K562 (cell line): ENCODE measurements around the gene EFCC1. TPM values are rescaled to one million over a fixed set of nuclear protein-coding genes. Genes with fewer than 3 reads are reported as not detected.

Experiments used
- ATAC-seq: fragments of 200-7000 bp; cut with Tn5 transposase; 3 replicates; pipeline ENCODE4 v1.9.1; 2020; ENCODE audit warnings: moderate library complexity
- BruUV-seq: library from RNA; stranded (reverse); fragments of 400-500 nt; replicated peaks from 2 replicates; lab custom pipeline; 2021; lab: Mats Ljungman, UMichigan
- CTCF ChIA-PET: fragments of 300-600 bp; formaldehyde crosslinking; extraction: SDS; loops from one replicate; lab custom pipeline; 2021; ENCODE audit warnings: low intra/inter-chr PET ratio; lab: Yijun Ruan, JAX
- POLR2A ChIA-PET: fragments of 300-600, 350-650 bp; sonication (Branson Sonifier 250); formaldehyde crosslinking; extraction: SDS; loops from one replicate; lab custom pipeline; 2021; ENCODE audit warnings: antibody characterized with exemption, inconsistent platforms; lab: Yijun Ruan, JAX
- DNase-seq, 4 experiments: peaks; one replicate each; pipeline versions ENCODE4 v3.0.0 to v3.0.0-alpha.2; 2011 to 2018; ENCODE audit warnings: low spot score in 3 of 4, mixed read lengths in 3 of 4; ENCODE audit errors: extremely low read depth in 1 of 4
- FAIRE-seq: peaks from 2 replicates; lab custom pipeline; 2011; peaks lifted over from hg19 to GRCh38; lab: Jason Lieb, UNC
- H2AFZ ChIP-seq: 2 replicates; pipeline ENCODE4 v1.6.0; 2011; ENCODE audit warnings: low read depth, low read length, control low read depth, inconsistent platforms
- H3K27ac ChIP-seq: fragments of 200-600 bp; 3 replicates; pipeline ENCODE4 v1.8.0; 2011; ENCODE audit warnings: low read depth, mild to moderate bottlenecking, control low read depth, inconsistent platforms, low read length, moderate library complexity, mixed read lengths; ENCODE audit errors: extremely low read depth
- H3K27me3 ChIP-seq, 2 experiments: fragments of 300-600 bp in 1 of 2; 2 replicates in 1 of 2; 3 replicates in 1 of 2; pipeline versions ENCODE4 v1.6.0 to v1.8.0; 2011; ENCODE audit warnings: inconsistent platforms in 2 of 2, low read length in 2 of 2, mild to moderate bottlenecking in 1 of 2, mixed read lengths in 1 of 2, moderate library complexity in 1 of 2; ENCODE audit not compliant: control insufficient read depth in 2 of 2, insufficient read depth in 2 of 2
- H3K36me3 ChIP-seq: fragments of 300-600 bp; 3 replicates; pipeline ENCODE4 v1.8.0; 2011; ENCODE audit warnings: mild to moderate bottlenecking, low read length, inconsistent platforms; ENCODE audit not compliant: control insufficient read depth, insufficient read depth
- H3K4me1 ChIP-seq, 2 experiments: fragments of 200-600 bp in 1 of 2; replicated peaks in 1 of 2; 2 replicates in 1 of 2; 3 replicates in 1 of 2; pipeline versions ENCODE4 v1.5.1 to v1.8.0; 2011; ENCODE audit warnings: inconsistent platforms in 2 of 2, low read length in 2 of 2, mild to moderate bottlenecking in 1 of 2, mixed read lengths in 1 of 2, moderate library complexity in 1 of 2; ENCODE audit not compliant: control insufficient read depth in 2 of 2, insufficient read depth in 2 of 2
- H3K4me2 ChIP-seq: 2 replicates; pipeline ENCODE4 v1.6.1; 2011; ENCODE audit warnings: low read length, control low read depth, inconsistent platforms, mixed read lengths; ENCODE audit not compliant: insufficient read depth
- H3K4me3 ChIP-seq: fragments of 200-600 bp; sonication (generic), shearing (Covaris generic); 2 replicates; pipeline ENCODE4 v1.5.1; 2016; ENCODE audit warnings: control low read depth, inconsistent platforms
- H3K79me2 ChIP-seq: fragments of 200-600 bp; 3 replicates; pipeline ENCODE4 v1.8.0; 2011; ENCODE audit warnings: low read length, inconsistent platforms; ENCODE audit not compliant: control insufficient read depth, insufficient read depth
- H3K9ac ChIP-seq, 2 experiments: 2 replicates each; pipeline versions ENCODE4 v1.6.0 to v1.6.1; 2011; ENCODE audit warnings: low read depth in 2 of 2, low read length in 2 of 2, control low read depth in 1 of 2, inconsistent platforms in 1 of 2, mild to moderate bottlenecking in 1 of 2, mixed read lengths in 1 of 2; ENCODE audit not compliant: insufficient read depth in 1 of 2
- H3K9me1 ChIP-seq: one replicate; pipeline ENCODE4 v1.6.0; 2011; ENCODE audit warnings: inconsistent platforms, mild to moderate bottlenecking, low read length, moderate library complexity; ENCODE audit not compliant: control insufficient read depth, insufficient read depth
- H3K9me3 ChIP-seq: replicated peaks from 2 replicates; pipeline ENCODE4 v1.5.1; 2011; ENCODE audit warnings: low read depth, low read length, inconsistent platforms; ENCODE audit not compliant: control insufficient read depth, insufficient read depth
- H4K20me1 ChIP-seq: replicated peaks from 2 replicates; pipeline ENCODE4 v1.6.1; 2011; ENCODE audit warnings: low read length, inconsistent platforms, mixed read lengths; ENCODE audit not compliant: control insufficient read depth, insufficient read depth
- BRD4 ChIP-seq: fragments of 200-600 bp; sonication (generic); IDR thresholded peaks from 2 replicates; pipeline ENCODE4 v1.6.1; 2017; ENCODE audit warnings: inconsistent platforms
- HIVEP1 ChIP-seq: fragments of 250-450 bp; sonication (Bioruptor Pico); IDR thresholded peaks from 2 replicates; pipeline ENCODE4 v1.4.0; 2020; ENCODE audit warnings: mild to moderate bottlenecking
- HOXB6 ChIP-seq: fragments of 250-450 bp; sonication (Bioruptor Pico); IDR thresholded peaks from 2 replicates; pipeline ENCODE4 v1.5.1; 2022; ENCODE audit warnings: mild to moderate bottlenecking, borderline replicate concordance
- NFIX ChIP-seq: fragments of 250-450 bp; sonication (Bioruptor Pico); IDR thresholded peaks from 2 replicates; pipeline ENCODE4 v1.4.0; 2020; ENCODE audit warnings: low read depth, mild to moderate bottlenecking, moderate library complexity
- POLR2A ChIP-seq: fragments of 450-650 bp; conservative IDR thresholded peaks from 2 replicates; pipeline ENCODE4 v1.6.1; 2016
- PPARD ChIP-seq: fragments of 250-450 bp; sonication (Bioruptor Pico); IDR thresholded peaks from 2 replicates; pipeline ENCODE4 v1.8.0; 2022; ENCODE audit warnings: inconsistent platforms, mild to moderate bottlenecking, moderate library complexity
- SETDB1 ChIP-seq: IDR thresholded peaks from one replicate; pipeline ENCODE4 v1.6.1; 2012; ENCODE audit warnings: low read length, control low read depth, inconsistent platforms
- ZNF174 ChIP-seq: fragments of 250-450 bp; sonication (Bioruptor Pico); IDR thresholded peaks from 2 replicates; pipeline ENCODE4 v1.4.0; 2020; ENCODE audit warnings: mild to moderate bottlenecking
- ZNF311 ChIP-seq: fragments of 250-450 bp; sonication (Bioruptor Pico); IDR thresholded peaks from 2 replicates; pipeline ENCODE4 v1.4.0; 2020; ENCODE audit warnings: mild to moderate bottlenecking, moderate library complexity
- WGBS: fragments of 100-300 bp; shearing (Covaris generic); methylation state at CpG from one replicate; pipeline ENCODE4 v1.1.6; 2016; ENCODE audit warnings: low coverage, mixed read lengths; ENCODE audit not compliant: insufficient coverage; ENCODE audit errors: missing lambda C conversion rate; 5-methylcytosine and 5-hydroxymethylcytosine counted together
- in situ Hi-C: fragments of 300-500 bp; cut with MboI; formaldehyde crosslinking; loops from 4 replicates; pipeline ENCODE4 v1.15.0; 2018; ENCODE audit warnings: inconsistent platforms, mixed read lengths
- intact Hi-C: fragments of 100-400 bp; cut with micrococcal nuclease; formaldehyde crosslinking; loops from 2 replicates; pipeline ENCODE4 v1.14.2; 2022
- polyA plus RNA-seq, 8 experiments: library from polyadenylated mRNA; depleted of rRNA in 4 of 8; stranded (reverse) in 5 of 8; unstranded in 3 of 8; fragments of >200 nt; fragmentation: Nextera tagmentation in 2 of 8; fragmentation: Illumina TruSeq in 1 of 8; extraction: Ambion mirVana in 2 of 8; extraction: Trizol in 1 of 8; gene quantifications; 2 replicates each; pipeline versions ENCODE4 v1.2.1 to v1.2.3, GENCODE V29; 2011 to 2014; ENCODE audit warnings: inconsistent platforms in 1 of 8, missing spikeins in 1 of 8
- total RNA-seq, 7 experiments: library from RNA; depleted of rRNA in 6 of 7; stranded (reverse); fragments of >200 nt in 6 of 7; fragmentation: Illumina TruSeq in 2 of 7; extraction: Trizol in 2 of 7; gene quantifications; 2 replicates each; pipeline versions ENCODE4 v1.2.1 to v1.2.3, GENCODE V29; 2011 to 2021; ENCODE audit warnings: low replicate concordance in 1 of 7
- TF ChIP-seq, protein P1 (sequence below), 2 experiments: fragments of 450-650 bp in 1 of 2; sonication (generic) in 1 of 2; formaldehyde crosslinking; conservative IDR thresholded peaks; 2 replicates each; pipeline versions ENCODE4 v1.4.0 to v1.8.1; 2020 to 2022; ENCODE audit warnings: mild to moderate bottlenecking in 1 of 2, missing genetic modification reagents in 1 of 2
- TF ChIP-seq, protein P2 (sequence below): fragments of 450-650 bp; formaldehyde crosslinking; IDR thresholded peaks from 2 replicates; pipeline ENCODE4 v1.4.0; 2022; ENCODE audit warnings: missing genetic modification characterization
- TF ChIP-seq, protein P3 (sequence below): IDR thresholded peaks from 3 replicates; pipeline ENCODE4 v1.6.1; 2011; ENCODE audit warnings: borderline replicate concordance, mild to moderate bottlenecking; ENCODE audit not compliant: insufficient read length, insufficient read depth
- TF ChIP-seq, protein P4 (sequence below): sonication (generic); formaldehyde crosslinking; IDR thresholded peaks from 2 replicates; pipeline ENCODE4 v1.8.0; 2023; ENCODE audit warnings: mild to moderate bottlenecking, missing genetic modification reagents

Gene EFCC1
- total and polyA plus RNA-seq, 9 of the 15 experiments (the other 6 are each of a cell fraction or from before 2014, with no cell fraction given) = not detected

DNA sequence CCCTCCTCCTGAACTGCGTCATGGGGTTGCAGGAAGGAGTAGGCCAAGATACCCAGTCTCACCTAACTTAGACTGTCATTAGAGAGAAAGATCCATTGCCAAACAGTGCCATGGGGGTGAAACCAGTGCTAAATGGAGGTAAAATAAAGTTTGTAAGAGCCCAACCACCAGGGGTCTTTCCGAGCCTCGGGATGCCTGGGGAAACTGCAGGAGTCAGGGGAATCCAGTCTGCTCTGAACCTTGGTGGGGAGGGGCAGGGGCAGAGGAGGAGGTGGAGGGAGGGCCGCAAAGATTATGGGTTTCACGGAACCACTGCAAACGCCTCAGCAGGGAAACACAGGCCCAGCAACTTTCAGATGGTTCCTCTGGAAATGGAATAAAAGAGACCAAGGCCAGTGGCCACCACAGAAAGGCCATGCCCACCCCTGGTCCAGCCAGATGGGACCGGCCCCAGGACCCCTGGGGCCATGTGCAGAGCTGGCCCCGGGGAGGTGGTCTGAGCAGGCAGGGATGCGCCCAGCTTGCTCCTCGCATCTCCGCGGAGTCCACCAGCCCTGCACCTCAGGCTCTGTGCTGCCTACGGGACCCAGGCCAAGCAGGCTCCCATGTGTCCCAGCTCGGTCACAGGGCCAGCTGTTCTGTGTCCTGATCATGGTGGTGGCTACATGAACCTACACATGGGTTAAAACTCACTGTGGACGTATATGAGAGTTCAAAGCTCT, 39.6 kb downstream of the EFCC1 start:
- DNase-seq (no peak), ATAC-seq (no peak), FAIRE-seq (no peak)
- Histone ChIP-seq H3K4me1 (peaks cover 0 to 10% of the 10 kb centered on the region in 2 experiments; a peak in 2 of 5 replicates), H3K9me1 (no peaks in the 10 kb centered on the region), H3K27me3 (peaks cover 0 to 9% of the 10 kb centered on the region in 2 experiments; a peak in 2 of 5 replicates), H3K27ac (no peak overlapping the region), H3K36me3 (no peaks in the 10 kb centered on the region), H3K9me3 (no peaks in the 10 kb centered on the region; the same call in 1 of the 2 replicates), H2AFZ (no peak overlapping the region), H4K20me1 (no peaks in the 10 kb centered on the region), H3K9ac (no peak overlapping the region), H3K4me2 (no peak overlapping the region), H3K79me2 (no peaks in the 10 kb centered on the region), H3K4me3 (no peak overlapping the region)
- intact Hi-C loops = no loop called here
- ChIA-PET CTCF (no interaction called here), POLR2A (interaction anchor here (1.0 kb wide), 1 partner anchor 8 kb away, joined by 3 read pairs; no protein-coding TSS in a partner anchor)
- in situ Hi-C loops = no loop called here
- 51% methylated on average over 9 of the region's 15 CpGs for WGBS
- no TSS peak for BruUV-seq
- no peak for TF ChIP-seq SETDB1
- TF ChIP-seq BRD4 = no peak
- TF ChIP-seq, protein P1, sequence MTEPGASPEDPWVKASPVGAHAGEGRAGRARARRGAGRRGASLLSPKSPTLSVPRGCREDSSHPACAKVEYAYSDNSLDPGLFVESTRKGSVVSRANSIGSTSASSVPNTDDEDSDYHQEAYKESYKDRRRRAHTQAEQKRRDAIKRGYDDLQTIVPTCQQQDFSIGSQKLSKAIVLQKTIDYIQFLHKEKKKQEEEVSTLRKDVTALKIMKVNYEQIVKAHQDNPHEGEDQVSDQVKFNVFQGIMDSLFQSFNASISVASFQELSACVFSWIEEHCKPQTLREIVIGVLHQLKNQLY (CRISPR knock-in tag; conservative IDR thresholded peaks at IDR 0.05) = no peak
- no peak for TF ChIP-seq ZNF311 (CRISPR knock-in tag)
- TF ChIP-seq, protein P2, sequence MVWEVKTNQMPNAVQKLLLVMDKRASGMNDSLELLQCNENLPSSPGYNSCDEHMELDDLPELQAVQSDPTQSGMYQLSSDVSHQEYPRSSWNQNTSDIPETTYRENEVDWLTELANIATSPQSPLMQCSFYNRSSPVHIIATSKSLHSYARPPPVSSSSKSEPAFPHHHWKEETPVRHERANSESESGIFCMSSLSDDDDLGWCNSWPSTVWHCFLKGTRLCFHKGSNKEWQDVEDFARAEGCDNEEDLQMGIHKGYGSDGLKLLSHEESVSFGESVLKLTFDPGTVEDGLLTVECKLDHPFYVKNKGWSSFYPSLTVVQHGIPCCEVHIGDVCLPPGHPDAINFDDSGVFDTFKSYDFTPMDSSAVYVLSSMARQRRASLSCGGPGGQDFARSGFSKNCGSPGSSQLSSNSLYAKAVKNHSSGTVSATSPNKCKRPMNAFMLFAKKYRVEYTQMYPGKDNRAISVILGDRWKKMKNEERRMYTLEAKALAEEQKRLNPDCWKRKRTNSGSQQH (CRISPR knock-in tag) = no peak
- TF ChIP-seq NFIX (CRISPR knock-in tag) = no peak
- no peak for TF ChIP-seq PPARD (CRISPR knock-in tag)
- TF ChIP-seq HOXB6 (CRISPR knock-in tag) = no peak
- no peak for TF ChIP-seq HIVEP1 (CRISPR knock-in tag)
- TF ChIP-seq, protein P3, sequence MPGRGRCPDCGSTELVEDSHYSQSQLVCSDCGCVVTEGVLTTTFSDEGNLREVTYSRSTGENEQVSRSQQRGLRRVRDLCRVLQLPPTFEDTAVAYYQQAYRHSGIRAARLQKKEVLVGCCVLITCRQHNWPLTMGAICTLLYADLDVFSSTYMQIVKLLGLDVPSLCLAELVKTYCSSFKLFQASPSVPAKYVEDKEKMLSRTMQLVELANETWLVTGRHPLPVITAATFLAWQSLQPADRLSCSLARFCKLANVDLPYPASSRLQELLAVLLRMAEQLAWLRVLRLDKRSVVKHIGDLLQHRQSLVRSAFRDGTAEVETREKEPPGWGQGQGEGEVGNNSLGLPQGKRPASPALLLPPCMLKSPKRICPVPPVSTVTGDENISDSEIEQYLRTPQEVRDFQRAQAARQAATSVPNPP = no peak
- no peak for TF ChIP-seq ZNF174
- no peak for TF ChIP-seq POLR2A
- TF ChIP-seq, protein P4, sequence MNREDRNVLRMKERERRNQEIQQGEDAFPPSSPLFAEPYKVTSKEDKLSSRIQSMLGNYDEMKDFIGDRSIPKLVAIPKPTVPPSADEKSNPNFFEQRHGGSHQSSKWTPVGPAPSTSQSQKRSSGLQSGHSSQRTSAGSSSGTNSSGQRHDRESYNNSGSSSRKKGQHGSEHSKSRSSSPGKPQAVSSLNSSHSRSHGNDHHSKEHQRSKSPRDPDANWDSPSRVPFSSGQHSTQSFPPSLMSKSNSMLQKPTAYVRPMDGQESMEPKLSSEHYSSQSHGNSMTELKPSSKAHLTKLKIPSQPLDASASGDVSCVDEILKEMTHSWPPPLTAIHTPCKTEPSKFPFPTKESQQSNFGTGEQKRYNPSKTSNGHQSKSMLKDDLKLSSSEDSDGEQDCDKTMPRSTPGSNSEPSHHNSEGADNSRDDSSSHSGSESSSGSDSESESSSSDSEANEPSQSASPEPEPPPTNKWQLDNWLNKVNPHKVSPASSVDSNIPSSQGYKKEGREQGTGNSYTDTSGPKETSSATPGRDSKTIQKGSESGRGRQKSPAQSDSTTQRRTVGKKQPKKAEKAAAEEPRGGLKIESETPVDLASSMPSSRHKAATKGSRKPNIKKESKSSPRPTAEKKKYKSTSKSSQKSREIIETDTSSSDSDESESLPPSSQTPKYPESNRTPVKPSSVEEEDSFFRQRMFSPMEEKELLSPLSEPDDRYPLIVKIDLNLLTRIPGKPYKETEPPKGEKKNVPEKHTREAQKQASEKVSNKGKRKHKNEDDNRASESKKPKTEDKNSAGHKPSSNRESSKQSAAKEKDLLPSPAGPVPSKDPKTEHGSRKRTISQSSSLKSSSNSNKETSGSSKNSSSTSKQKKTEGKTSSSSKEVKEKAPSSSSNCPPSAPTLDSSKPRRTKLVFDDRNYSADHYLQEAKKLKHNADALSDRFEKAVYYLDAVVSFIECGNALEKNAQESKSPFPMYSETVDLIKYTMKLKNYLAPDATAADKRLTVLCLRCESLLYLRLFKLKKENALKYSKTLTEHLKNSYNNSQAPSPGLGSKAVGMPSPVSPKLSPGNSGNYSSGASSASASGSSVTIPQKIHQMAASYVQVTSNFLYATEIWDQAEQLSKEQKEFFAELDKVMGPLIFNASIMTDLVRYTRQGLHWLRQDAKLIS (CRISPR knock-in tag) = no peak
